Kidney epithelial cell (primary cell): ENCODE results near the gene GAREM1. TPM values are rescaled to one million over a fixed set of nuclear protein-coding genes. Genes with fewer than 3 reads are reported as not detected.

Experiments used
- DNase-seq: peaks from one replicate; pipeline ENCODE4 v3.0.0-alpha.2; 2010; ENCODE audit warnings: low read depth
- H3K27me3 ChIP-seq: 2 replicates; pipeline ENCODE4 v1.6.0; 2011; ENCODE audit warnings: low read length; ENCODE audit not compliant: control insufficient read depth, insufficient read depth
- H3K36me3 ChIP-seq: 2 replicates; pipeline ENCODE4 v1.5.1; 2011; ENCODE audit warnings: low read length; ENCODE audit not compliant: control insufficient read depth, insufficient read depth
- H3K4me3 ChIP-seq: 2 replicates; pipeline ENCODE4 v1.5.1; 2011; ENCODE audit warnings: low read depth, mild to moderate bottlenecking, control low read depth, low read length
- total RNA-seq: library from RNA; depleted of rRNA; stranded (reverse); fragments of >200 nt; gene quantifications from 2 replicates; pipeline ENCODE4 v1.2.3, GENCODE V29; 2015
- TF ChIP-seq, protein P1 (sequence below): IDR thresholded peaks from 2 replicates; pipeline ENCODE4 v1.5.1; 2011; ENCODE audit warnings: mild to moderate bottlenecking, moderate library complexity, low read length, control low read depth, inconsistent platforms; ENCODE audit not compliant: insufficient read depth, poor library complexity, severe bottlenecking

The GAREM1 gene
- total RNA-seq, 1 donor from 2014 or later, result 2.9 TPM

- no peaks in the 10 kb centered on the region for H3K27me3 ChIP-seq
- TF ChIP-seq, protein P1, sequence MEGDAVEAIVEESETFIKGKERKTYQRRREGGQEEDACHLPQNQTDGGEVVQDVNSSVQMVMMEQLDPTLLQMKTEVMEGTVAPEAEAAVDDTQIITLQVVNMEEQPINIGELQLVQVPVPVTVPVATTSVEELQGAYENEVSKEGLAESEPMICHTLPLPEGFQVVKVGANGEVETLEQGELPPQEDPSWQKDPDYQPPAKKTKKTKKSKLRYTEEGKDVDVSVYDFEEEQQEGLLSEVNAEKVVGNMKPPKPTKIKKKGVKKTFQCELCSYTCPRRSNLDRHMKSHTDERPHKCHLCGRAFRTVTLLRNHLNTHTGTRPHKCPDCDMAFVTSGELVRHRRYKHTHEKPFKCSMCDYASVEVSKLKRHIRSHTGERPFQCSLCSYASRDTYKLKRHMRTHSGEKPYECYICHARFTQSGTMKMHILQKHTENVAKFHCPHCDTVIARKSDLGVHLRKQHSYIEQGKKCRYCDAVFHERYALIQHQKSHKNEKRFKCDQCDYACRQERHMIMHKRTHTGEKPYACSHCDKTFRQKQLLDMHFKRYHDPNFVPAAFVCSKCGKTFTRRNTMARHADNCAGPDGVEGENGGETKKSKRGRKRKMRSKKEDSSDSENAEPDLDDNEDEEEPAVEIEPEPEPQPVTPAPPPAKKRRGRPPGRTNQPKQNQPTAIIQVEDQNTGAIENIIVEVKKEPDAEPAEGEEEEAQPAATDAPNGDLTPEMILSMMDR, result no peak
- H3K4me3 ChIP-seq, result no peak overlapping the region
- no peak for DNase-seq
- no peaks in the 10 kb centered on the region for H3K36me3 ChIP-seq
Measured at GRCh38 chr18:32255570-32255969, 215.1 kb downstream of the GAREM1 start.

DNA sequence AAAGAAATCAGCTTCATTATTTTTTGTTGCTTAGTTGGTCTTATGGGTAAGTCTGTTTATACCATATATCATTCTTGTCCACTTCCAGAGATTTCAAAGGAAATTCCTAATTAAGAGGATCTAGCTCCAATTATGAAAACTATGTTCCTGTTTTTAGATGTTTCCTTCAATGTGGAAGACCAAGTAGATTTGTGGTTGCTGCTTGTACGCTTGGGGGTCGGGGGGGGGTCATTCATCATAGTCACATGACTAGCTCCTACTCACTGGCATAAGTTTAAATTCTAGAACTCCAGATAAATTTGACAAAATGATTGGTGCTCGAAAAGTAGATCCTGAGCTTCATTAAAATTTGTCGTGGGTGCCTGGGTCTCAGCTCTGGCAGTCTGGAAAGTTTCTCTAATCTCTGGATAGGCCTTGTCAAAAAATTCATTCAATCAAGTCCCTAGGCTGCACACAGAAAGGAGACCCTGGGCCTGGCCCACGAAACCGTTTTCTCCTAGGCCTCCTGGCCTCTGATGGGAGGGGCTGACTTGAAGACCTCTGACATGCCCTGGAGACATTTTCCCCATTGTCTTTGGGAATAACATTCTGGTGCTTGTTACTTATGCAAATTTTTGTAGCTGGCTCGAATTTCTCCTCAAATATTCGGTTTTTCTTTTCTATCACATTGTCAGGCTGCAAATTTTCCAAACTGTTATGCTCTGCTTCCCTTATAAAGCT lies 218.4 kb downstream of the GAREM1 start:
- Histone ChIP-seq H3K36me3 (no peaks in the 10 kb centered on the region), H3K27me3 (no peaks in the 10 kb centered on the region), H3K4me3 (no peak overlapping the region)
- TF ChIP-seq, protein P1, result no peak
- no peak for DNase-seq

- TF ChIP-seq, protein P1, result no peak
- Histone ChIP-seq H3K4me3 (no peak overlapping the region), H3K36me3 (no peaks in the 10 kb centered on the region), H3K27me3 (no peaks in the 10 kb centered on the region)
- DNase-seq, result no peak
Measured at GRCh38 chr18:32251466-32251865, 219.2 kb downstream of the GAREM1 start.

GRCh38 chr18:32249147-32249929 lies 221.3 kb downstream of the GAREM1 start:
- Histone ChIP-seq H3K36me3 (no peaks in the 10 kb centered on the region), H3K4me3 (no peak overlapping the region), H3K27me3 (no peaks in the 10 kb centered on the region)
- DNase-seq, result no peak
- TF ChIP-seq, protein P1, result no peak

- Histone ChIP-seq H3K36me3 (no peaks in the 10 kb centered on the region), H3K4me3 (no peak overlapping the region), H3K27me3 (no peaks in the 10 kb centered on the region)
- no peak for DNase-seq
- TF ChIP-seq, protein P1, result no peak
Measured at GRCh38 chr18:32244881-32245280, 225.8 kb downstream of the GAREM1 start.

DNA sequence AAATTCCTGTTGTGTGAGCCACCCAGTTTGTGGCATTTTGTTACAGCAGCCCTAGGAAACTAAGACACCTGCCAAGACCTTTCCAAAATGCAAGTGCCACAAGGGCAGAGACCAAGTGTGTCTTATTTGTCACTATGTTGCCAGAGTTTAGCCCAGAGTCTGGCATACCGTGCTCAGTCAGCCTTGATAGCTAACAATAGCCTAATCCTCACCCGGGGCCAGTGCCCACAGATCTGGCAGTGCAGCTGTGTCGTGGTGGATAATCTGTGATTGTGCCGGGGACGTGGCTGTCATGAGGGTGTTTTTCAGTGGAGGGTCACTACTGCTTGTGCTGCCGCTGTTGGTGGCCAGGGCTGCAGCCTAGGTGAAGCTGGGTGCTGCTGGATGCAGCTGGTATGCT lies 227.3 kb downstream of the GAREM1 start:
- no peaks in the 10 kb centered on the region for H3K27me3 ChIP-seq

More for the DNA sequence above, 227.3 kb downstream of the GAREM1 start:
- no peak for DNase-seq
- Histone ChIP-seq H3K36me3 (no peaks in the 10 kb centered on the region), H3K4me3 (no peak overlapping the region)
- TF ChIP-seq, protein P1, result no peak
